CD14-positive monocyte (primary cell): ENCODE measurements around the gene PIP4K2C. TPM values are rescaled to one million over a fixed set of nuclear protein-coding genes. Genes with fewer than 3 reads are reported as not detected.
A peak's percentile ranks its signal among the peaks of the same experiment; 100 is the strongest.

Experiments used
- DNase-seq, 3 donors: peaks; one replicate each; pipeline ENCODE4 v3.0.0-alpha.2; 2011 to 2022
- H2AFZ ChIP-seq: 2 replicates; pipeline ENCODE4 v1.6.0; 2012; ENCODE audit warnings: mild to moderate bottlenecking, low read depth, low read length, inconsistent platforms; ENCODE audit not compliant: insufficient read depth, poor library complexity, severe bottlenecking
- H3K27ac ChIP-seq, 2 donors: 1 replicate in 1 of 2; 2 replicates in 1 of 2; pipeline ENCODE4 v1.5.1; 2012 to 2013; ENCODE audit warnings: low read length in 2 of 2, control low read depth in 1 of 2, inconsistent platforms in 1 of 2, low read depth in 1 of 2, mild to moderate bottlenecking in 1 of 2
- H3K27me3 ChIP-seq, 2 donors: one replicate each; pipeline versions ENCODE4 v1.6.0 to v1.6.1; 2011 to 2013; ENCODE audit warnings: low read length in 2 of 2; ENCODE audit not compliant: control insufficient read depth in 2 of 2, insufficient read depth in 2 of 2
- H3K36me3 ChIP-seq, 2 donors: replicated peaks in 1 of 2; 1 replicate in 1 of 2; 2 replicates in 1 of 2; pipeline versions ENCODE4 v1.5.1 to v1.6.1; 2012 to 2013; ENCODE audit warnings: low read length in 2 of 2, control low read depth in 1 of 2, inconsistent platforms in 1 of 2, mild to moderate bottlenecking in 1 of 2; ENCODE audit not compliant: insufficient read depth in 2 of 2, control insufficient read depth in 1 of 2
- H3K4me1 ChIP-seq, 2 donors: 1 replicate in 1 of 2; 2 replicates in 1 of 2; pipeline versions ENCODE4 v1.5.1 to v1.6.1; 2012 to 2013; ENCODE audit warnings: low read length in 2 of 2, control low read depth in 1 of 2, inconsistent platforms in 1 of 2, mild to moderate bottlenecking in 1 of 2, moderate library complexity in 1 of 2; ENCODE audit not compliant: insufficient read depth in 2 of 2, control insufficient read depth in 1 of 2
- H3K4me2 ChIP-seq: replicated peaks from 2 replicates; pipeline ENCODE3; 2012; ENCODE audit warnings: low read length, moderate library complexity, mild to moderate bottlenecking; ENCODE audit not compliant: poor library complexity, severe bottlenecking; ENCODE audit errors: extremely low read depth
- H3K4me3 ChIP-seq, 3 experiments: fragments of 200-600 bp in 1 of 3; sonication (generic) in 1 of 3; replicated peaks in 1 of 3; 1 replicate in 2 of 3; 2 replicates in 1 of 3; pipeline ENCODE4 v1.5.1; 2011 to 2013; ENCODE audit warnings: low read length in 3 of 3, mild to moderate bottlenecking in 3 of 3, control low read depth in 2 of 3, low read depth in 2 of 3, inconsistent platforms in 1 of 3, moderate library complexity in 1 of 3
- H3K79me2 ChIP-seq: 2 replicates; pipeline ENCODE4 v1.6.0; 2012; ENCODE audit warnings: mild to moderate bottlenecking, control low read depth, inconsistent platforms, low read length, moderate library complexity; ENCODE audit not compliant: insufficient read depth
- H3K9ac ChIP-seq: 2 replicates; pipeline ENCODE4 v1.6.0; 2017; ENCODE audit warnings: low read length, mild to moderate bottlenecking; ENCODE audit not compliant: insufficient read depth, poor library complexity, severe bottlenecking
- H3K9me3 ChIP-seq, 2 donors: replicated peaks in 1 of 2; 1 replicate in 1 of 2; 2 replicates in 1 of 2; pipeline versions ENCODE4 v1.5.1 to v1.6.1; 2012 to 2013; ENCODE audit warnings: low read length in 2 of 2, control low read depth in 1 of 2; ENCODE audit not compliant: control insufficient read depth in 1 of 2, insufficient read depth in 1 of 2
- H4K20me1 ChIP-seq: 2 replicates; pipeline ENCODE4 v1.6.0; 2012; ENCODE audit warnings: mild to moderate bottlenecking, low read length, control low read depth, moderate library complexity; ENCODE audit not compliant: insufficient read depth
- H3K27ac Mint-ChIP-seq, 7 donors: one replicate each; pipeline ENCODE4 v1.8.0; 2020; ENCODE audit warnings: mild to moderate bottlenecking in 7 of 7, mixed read lengths in 7 of 7, moderate library complexity in 6 of 7, inconsistent platforms in 2 of 7
- H3K27me3 Mint-ChIP-seq, 3 donors: one replicate each; pipeline ENCODE4 v1.8.0; 2021 to 2022; ENCODE audit warnings: low read depth in 3 of 3, mild to moderate bottlenecking in 3 of 3, mixed read lengths in 3 of 3, moderate library complexity in 3 of 3, inconsistent platforms in 1 of 3
- H3K36me3 Mint-ChIP-seq, 2 donors: one replicate each; pipeline ENCODE4 v1.8.0; 2020; ENCODE audit warnings: mixed read lengths in 2 of 2, inconsistent platforms in 1 of 2, mild to moderate bottlenecking in 1 of 2
- H3K4me1 Mint-ChIP-seq: one replicate; pipeline ENCODE4 v1.8.0; 2020; ENCODE audit warnings: mild to moderate bottlenecking, mixed read lengths
- H3K4me3 Mint-ChIP-seq, 2 donors: one replicate each; pipeline ENCODE4 v1.8.0; 2020; ENCODE audit warnings: mild to moderate bottlenecking in 2 of 2, mixed read lengths in 2 of 2, moderate library complexity in 1 of 2
- H3K9me3 Mint-ChIP-seq, 7 donors: one replicate each; pipeline ENCODE4 v1.8.0; 2020 to 2022; ENCODE audit warnings: mixed read lengths in 7 of 7, mild to moderate bottlenecking in 6 of 7, moderate library complexity in 6 of 7, inconsistent platforms in 2 of 7
- CTCF ChIP-seq: fragments of 200-600 bp; IDR thresholded peaks from one replicate; pipeline ENCODE4 v1.8.0; 2022; ENCODE audit warnings: antibody characterized with exemption, mild to moderate bottlenecking
- WGBS: methylation state at CpG from one replicate; pipeline ENCODE4 v1.1.5; 2013; ENCODE audit warnings: missing lambda C conversion rate; ENCODE audit not compliant: insufficient coverage; 5-methylcytosine and 5-hydroxymethylcytosine counted together
- intact Hi-C, 2 donors: fragments of 100-400 bp; cut with micrococcal nuclease; formaldehyde crosslinking; loops; one replicate each; pipeline versions ENCODE4 v1.15.0 to v1.15.1; 2023
- polyA plus RNA-seq, 3 donors: library from polyadenylated mRNA; depleted of rRNA in 1 of 3; unstranded in 2 of 3; stranded (reverse) in 1 of 3; fragments of 300-500 nt in 2 of 3; fragments of >200 nt in 1 of 3; fragmentation: Illumina TruSeq in 2 of 3; gene quantifications; 1 replicate in 2 of 3; 2 replicates in 1 of 3; pipeline ENCODE4 v1.2.3, GENCODE V29; 2012 to 2021

PIP4K2C gene
- polyA plus RNA-seq, 3 donors = 12.3 to 18.6 (median 16.9) TPM

GRCh38 chr12:57609101-57609780 lies 18.2 kb downstream of the PIP4K2C start:
- no peak overlapping the region for H3K9ac ChIP-seq
- H3K27me3 ChIP-seq = peaks cover 42 to 84% of the 10 kb centered on the region in 2 donors
- no peak overlapping the region for H3K4me3 ChIP-seq
- peaks cover 0 to 5% of the 10 kb centered on the region in 2 donors for H3K9me3 ChIP-seq
- no peaks in the 10 kb centered on the region for H3K79me2 ChIP-seq
- H3K4me1 ChIP-seq = peaks cover 21 to 28% of the 10 kb centered on the region in 2 donors
- peak overlapping the region in 1 of 2 donors; percentile 68 for H3K4me3 Mint-ChIP-seq
- H2AFZ ChIP-seq = no peak overlapping the region
- H4K20me1 ChIP-seq = no peaks in the 10 kb centered on the region
- no peak for DNase-seq
- WGBS = no CpG with 5 or more reads among the region's 19 CpGs
- intact Hi-C loops = no loop called here
- no peaks in the 10 kb centered on the region for H3K36me3 ChIP-seq
- peaks cover 0 to 1% of the 10 kb centered on the region in 2 donors for H3K36me3 Mint-ChIP-seq
- no peak overlapping the region for H3K27ac Mint-ChIP-seq
- H3K4me2 ChIP-seq = no peak overlapping the region
- H3K4me1 Mint-ChIP-seq = peaks cover 28% of the 10 kb centered on the region
- TF ChIP-seq CTCF = no peak
- peaks cover 72 to 79% (median 76%) of the 10 kb centered on the region in 3 donors for H3K27me3 Mint-ChIP-seq
- peaks cover 0 to 20% (median 3%) of the 10 kb centered on the region in 7 donors for H3K9me3 Mint-ChIP-seq
- H3K27ac ChIP-seq = no peak overlapping the region

DNA sequence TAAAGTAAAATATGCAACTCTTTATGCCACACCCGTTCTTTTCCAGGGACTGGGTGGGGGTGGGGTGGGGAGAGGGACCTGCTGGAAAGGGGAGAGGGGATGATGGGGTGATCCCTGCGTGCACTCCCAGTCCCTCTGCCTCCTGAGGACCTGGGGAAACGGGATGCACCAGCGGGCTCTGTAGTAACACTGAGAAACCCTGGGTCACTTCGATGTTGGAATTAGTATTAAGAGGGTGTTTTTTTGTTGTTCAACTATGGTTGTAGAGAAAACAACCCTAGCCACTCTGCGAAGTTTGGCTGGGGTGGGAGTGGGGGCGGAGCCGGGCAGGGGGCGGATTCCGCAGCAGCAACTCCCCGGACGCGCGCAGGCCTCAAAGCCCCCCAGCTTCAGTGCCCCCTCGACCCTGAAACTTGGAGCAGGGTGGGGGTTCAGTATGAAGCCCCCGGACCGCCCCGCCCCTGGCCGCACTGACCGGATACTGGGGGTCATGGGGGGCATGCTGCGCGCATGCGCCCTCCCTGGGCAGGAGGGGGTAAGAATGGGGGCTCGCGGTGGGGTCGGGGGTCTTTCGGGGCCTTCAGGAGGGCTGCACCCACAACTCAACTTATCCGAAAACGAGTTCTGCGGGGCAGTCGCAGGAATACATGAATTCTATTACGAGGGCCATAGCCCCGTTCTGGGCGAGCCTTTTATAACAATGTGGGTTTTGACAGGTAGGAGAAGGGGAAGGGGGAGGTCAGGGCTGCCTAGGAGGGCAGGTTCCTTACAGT lies 19.0 kb downstream of the PIP4K2C start:
- intact Hi-C loops = no loop called here
- Histone ChIP-seq H3K4me3 (no peak overlapping the region), H3K9ac (no peak overlapping the region), H3K4me1 (peaks cover 15 to 21% of the 10 kb centered on the region in 2 donors), H3K27me3 (peaks cover 42 to 85% of the 10 kb centered on the region in 2 donors), H3K9me3 (peaks cover 0 to 5% of the 10 kb centered on the region in 2 donors), H3K79me2 (no peaks in the 10 kb centered on the region), H2AFZ (peak overlapping the region; percentile 72), H3K27ac (no peak overlapping the region), H3K36me3 (no peaks in the 10 kb centered on the region), H3K4me2 (no peak overlapping the region), H4K20me1 (no peaks in the 10 kb centered on the region)
- peaks cover 0 to 19% (median 3%) of the 10 kb centered on the region in 7 donors for H3K9me3 Mint-ChIP-seq
- H3K4me1 Mint-ChIP-seq = peaks cover 24% of the 10 kb centered on the region
- TF ChIP-seq CTCF = no peak
- peak overlapping the region in 1 of 2 donors; percentile 85 for H3K4me3 Mint-ChIP-seq
- peaks cover 71 to 79% (median 77%) of the 10 kb centered on the region in 3 donors for H3K27me3 Mint-ChIP-seq
- no peak overlapping the region for H3K27ac Mint-ChIP-seq
- 39% methylated on average over 7 of the region's 34 CpGs for WGBS
- peaks cover 0 to 1% of the 10 kb centered on the region in 2 donors for H3K36me3 Mint-ChIP-seq
- no peak for DNase-seq
